H1 (cell line): ENCODE measurements around the gene AIMP1. TPM values are rescaled to one million over a fixed set of nuclear protein-coding genes. Genes with fewer than 3 reads are reported as not detected.

ENCODE experiments used
- CTCF ChIA-PET: fragments of 300-600 bp; sonication (Branson Sonifier 250); formaldehyde crosslinking; loops from one replicate; lab custom pipeline; 2021; ENCODE audit not compliant: partially characterized antibody; lab: Charles Lee
- POLR2A ChIA-PET: fragments of 300-600 bp; sonication (Branson Sonifier 250); formaldehyde crosslinking; loops from one replicate; lab custom pipeline; 2021; ENCODE audit warnings: inconsistent platforms; ENCODE audit not compliant: partially characterized antibody; lab: Charles Lee
- DNase-seq, 2 experiments: peaks; one replicate each; pipeline versions ENCODE4 v3.0.0 to v3.0.0-alpha.2; 2010 to 2022; ENCODE audit warnings: low spot score in 2 of 2, low read depth in 1 of 2, mixed read lengths in 1 of 2
- FAIRE-seq: peaks from 2 replicates; lab custom pipeline; 2011; peaks lifted over from hg19 to GRCh38; lab: Jason Lieb, UNC
- H2AFZ ChIP-seq: 2 replicates; pipeline ENCODE4 v1.8.1; 2012; ENCODE audit warnings: low read length, inconsistent platforms
- H2AK5ac ChIP-seq: 2 replicates; pipeline ENCODE4 v1.6.1; 2013; ENCODE audit warnings: low read depth, low read length
- H2BK120ac ChIP-seq: replicated peaks from 2 replicates; pipeline ENCODE3; 2013; ENCODE audit warnings: low read depth, low read length, inconsistent platforms
- H2BK12ac ChIP-seq: 2 replicates; pipeline ENCODE4 v1.6.1; 2013; ENCODE audit warnings: low read depth, low read length
- H2BK15ac ChIP-seq: 2 replicates; pipeline ENCODE4 v1.6.1; 2013; ENCODE audit warnings: low read length
- H2BK20ac ChIP-seq: 2 replicates; pipeline ENCODE4 v1.6.1; 2013; ENCODE audit warnings: low read length
- H2BK5ac ChIP-seq: 2 replicates; pipeline ENCODE4 v1.6.1; 2013; ENCODE audit warnings: low read depth, low read length
- H3K14ac ChIP-seq: 2 replicates; pipeline ENCODE4 v1.6.1; 2013; ENCODE audit warnings: inconsistent platforms; ENCODE audit not compliant: insufficient read length
- H3K18ac ChIP-seq: 2 replicates; pipeline ENCODE4 v1.6.1; 2013; ENCODE audit warnings: low read length; ENCODE audit errors: extremely low read depth
- H3K23ac ChIP-seq: 2 replicates; pipeline ENCODE4 v1.6.1; 2013; ENCODE audit warnings: inconsistent platforms; ENCODE audit not compliant: insufficient read length
- H3K23me2 ChIP-seq: 2 replicates; pipeline ENCODE4 v1.6.1; 2013; ENCODE audit warnings: low read depth, low read length
- H3K27ac ChIP-seq: 2 replicates; pipeline ENCODE4 v1.6.1; 2011; ENCODE audit warnings: low read depth, low read length, inconsistent platforms
- H3K27me3 ChIP-seq, 4 experiments: replicated peaks in 1 of 4; 1 replicate in 1 of 4; 2 replicates in 3 of 4; pipeline versions ENCODE4 v1.6.1 to v1.8.1; 2011 to 2013; ENCODE audit warnings: low read length in 3 of 4, mild to moderate bottlenecking in 3 of 4, inconsistent platforms in 2 of 4, mixed read lengths in 2 of 4, moderate library complexity in 1 of 4; ENCODE audit not compliant: control insufficient read depth in 3 of 4, insufficient read depth in 3 of 4; ENCODE audit errors: extremely low read depth in 1 of 4
- H3K36me3 ChIP-seq, 4 experiments: 2 replicates each; pipeline versions ENCODE4 v1.6.1 to v1.8.1; 2011 to 2013; ENCODE audit warnings: mild to moderate bottlenecking in 4 of 4, low read length in 3 of 4, moderate library complexity in 2 of 4, control low read depth in 1 of 4, inconsistent platforms in 1 of 4; ENCODE audit not compliant: insufficient read depth in 4 of 4, control insufficient read depth in 2 of 4
- H3K4ac ChIP-seq: replicated peaks from 2 replicates; pipeline ENCODE3; 2013; ENCODE audit warnings: low read length, low read depth, mixed read lengths, inconsistent platforms; ENCODE audit not compliant: insufficient read length
- H3K4me1 ChIP-seq, 4 experiments: replicated peaks in 1 of 4; 1 replicate in 1 of 4; 2 replicates in 3 of 4; pipeline versions ENCODE4 v1.6.1 to v1.8.1; 2011 to 2013; ENCODE audit warnings: low read length in 3 of 4, inconsistent platforms in 2 of 4, mixed read lengths in 1 of 4; ENCODE audit not compliant: insufficient read depth in 4 of 4, control insufficient read depth in 3 of 4
- H3K4me2 ChIP-seq, 2 experiments: 2 replicates each; pipeline versions ENCODE4 v1.6.1 to v1.8.1; 2011 to 2013; ENCODE audit warnings: low read depth in 2 of 2, low read length in 2 of 2, control low read depth in 1 of 2, inconsistent platforms in 1 of 2, mild to moderate bottlenecking in 1 of 2; ENCODE audit not compliant: insufficient read depth in 1 of 2
- H3K4me3 ChIP-seq, 4 experiments: fragments of 200-600, 300-600 bp in 1 of 4; sonication (generic), shearing (Covaris generic), sonication (Bioruptor Twin) in 1 of 4; 2 replicates each; pipeline versions ENCODE4 v1.5.1 to v1.8.1; 2011 to 2016; ENCODE audit warnings: low read length in 4 of 4, low read depth in 3 of 4, control low read depth in 2 of 4, inconsistent platforms in 2 of 4, mild to moderate bottlenecking in 2 of 4, mixed read lengths in 1 of 4, moderate library complexity in 1 of 4; ENCODE audit not compliant: insufficient read depth in 2 of 4; ENCODE audit errors: extremely low read depth in 1 of 4
- H3K56ac ChIP-seq: replicated peaks from 2 replicates; pipeline ENCODE3; 2013; ENCODE audit warnings: low read depth, mild to moderate bottlenecking, mixed read lengths, low read length, inconsistent platforms; ENCODE audit not compliant: insufficient read length
- H3K79me1 ChIP-seq: 2 replicates; pipeline ENCODE4 v1.6.1; 2013; ENCODE audit warnings: low read depth, low read length, control low read depth
- H3K79me2 ChIP-seq, 2 experiments: 2 replicates each; pipeline versions ENCODE4 v1.6.1 to v1.8.1; 2012 to 2013; ENCODE audit warnings: low read length in 2 of 2, mild to moderate bottlenecking in 2 of 2, inconsistent platforms in 1 of 2; ENCODE audit not compliant: insufficient read depth in 2 of 2, control insufficient read depth in 1 of 2
- H3K9ac ChIP-seq, 4 experiments: replicated peaks in 1 of 4; 1 replicate in 1 of 4; 2 replicates in 3 of 4; pipeline versions ENCODE4 v1.6.1 to v1.8.1; 2011 to 2013; ENCODE audit warnings: low read depth in 3 of 4, low read length in 3 of 4, control low read depth in 2 of 4, mild to moderate bottlenecking in 2 of 4, moderate library complexity in 2 of 4, inconsistent platforms in 1 of 4; ENCODE audit errors: extremely low read depth in 1 of 4
- H3K9me3 ChIP-seq, 2 experiments: 2 replicates each; pipeline versions ENCODE4 v1.6.1 to v1.8.1; 2012 to 2013; ENCODE audit warnings: mild to moderate bottlenecking in 2 of 2, moderate library complexity in 2 of 2, control low read depth in 1 of 2, inconsistent platforms in 1 of 2, low read depth in 1 of 2, low read length in 1 of 2, mixed read lengths in 1 of 2; ENCODE audit not compliant: insufficient read depth in 2 of 2
- H4K20me1 ChIP-seq, 2 experiments: replicated peaks in 1 of 2; 2 replicates each; pipeline versions ENCODE3 to v1.8.1; 2011 to 2013; ENCODE audit warnings: inconsistent platforms in 2 of 2, low read length in 2 of 2, mild to moderate bottlenecking in 1 of 2; ENCODE audit not compliant: insufficient read depth in 2 of 2, control insufficient read depth in 1 of 2
- H4K5ac ChIP-seq: 2 replicates; pipeline ENCODE4 v1.6.1; 2013; ENCODE audit warnings: low read length, low read depth, mixed read lengths, inconsistent platforms; ENCODE audit not compliant: insufficient read length
- H4K8ac ChIP-seq: 2 replicates; pipeline ENCODE4 v1.8.0; 2013; ENCODE audit warnings: mild to moderate bottlenecking, moderate library complexity, low read length, inconsistent platforms; ENCODE audit not compliant: insufficient read depth; ENCODE audit errors: extremely low read depth
- H4K91ac ChIP-seq: replicated peaks from 2 replicates; pipeline ENCODE3; 2013; ENCODE audit warnings: low read length, mixed read lengths, inconsistent platforms; ENCODE audit not compliant: insufficient read length
- BACH1 ChIP-seq: IDR thresholded peaks from 2 replicates; pipeline ENCODE4 v1.6.1; 2012; ENCODE audit warnings: low read length, improper control_type of control experiment
- CBX5 ChIP-seq: fragments of 300-800, 300-1000 bp; sonication (generic); IDR thresholded peaks from 2 replicates; pipeline ENCODE4 v1.7.1; 2016; ENCODE audit warnings: antibody characterized with exemption, low read length, low read depth
- CEBPB ChIP-seq: IDR thresholded peaks from 2 replicates; pipeline ENCODE4 v1.6.1; 2012; ENCODE audit warnings: low read depth, low read length
- E2F6 ChIP-seq: IDR thresholded peaks from 2 replicates; pipeline ENCODE4 v1.6.1; 2012; ENCODE audit warnings: inconsistent platforms
- HDAC2 ChIP-seq, 2 experiments: fragments of 300-600 bp in 1 of 2; sonication (generic) in 1 of 2; IDR thresholded peaks; 2 replicates each; pipeline ENCODE4 v1.6.1; 2011 to 2012; ENCODE audit warnings: low read depth in 2 of 2, low read length in 2 of 2, mild to moderate bottlenecking in 2 of 2, moderate library complexity in 2 of 2, borderline replicate concordance in 1 of 2, inconsistent platforms in 1 of 2
- NRF1 ChIP-seq: IDR thresholded peaks from 2 replicates; pipeline ENCODE4 v1.6.1; 2011; ENCODE audit warnings: mild to moderate bottlenecking, low read depth, low read length, improper control_type of control experiment
- RNF2 ChIP-seq: fragments of 200-900, 300-1000 bp; sonication (generic); IDR thresholded peaks from 2 replicates; pipeline ENCODE4 v1.7.1; 2016; ENCODE audit warnings: borderline replicate concordance, low read depth, mild to moderate bottlenecking, antibody characterized with exemption, low read length; ENCODE audit not compliant: poor library complexity, severe bottlenecking; ENCODE audit errors: missing control alignments
- TCF12 ChIP-seq: IDR thresholded peaks from 2 replicates; pipeline ENCODE4 v1.6.1; 2011; ENCODE audit warnings: low read depth, mild to moderate bottlenecking, low read length
- USF2 ChIP-seq: IDR thresholded peaks from 2 replicates; pipeline ENCODE4 v1.6.1; 2011; ENCODE audit warnings: low read length, improper control_type of control experiment
- WGBS, 2 experiments: shearing (Covaris generic) in 1 of 2; methylation state at CpG; one replicate each; pipeline versions ENCODE4 v1.1.6 to v1.1.7; 2013 to 2015; ENCODE audit warnings: low lambda C conversion rate in 2 of 2, mixed read lengths in 2 of 2, inconsistent platforms in 1 of 2, low coverage in 1 of 2, missing lambda C conversion rate in 1 of 2; ENCODE audit not compliant: insufficient replicate concordance in 2 of 2, insufficient coverage in 1 of 2, insufficient read length in 1 of 2; ENCODE audit errors: extremely low coverage in 1 of 2, missing lambda C conversion rate in 1 of 2; 5-methylcytosine and 5-hydroxymethylcytosine counted together
- polyA plus RNA-seq, 7 experiments: library from polyadenylated mRNA; depleted of rRNA in 3 of 7; stranded (reverse) in 5 of 7; unstranded in 2 of 7; fragments of >200 nt in 5 of 7; fragments of 200-250 nt in 2 of 7; gene quantifications; 1 replicate in 5 of 7; 2 replicates in 1 of 7; 4 replicates in 1 of 7; pipeline versions ENCODE4 v1.2.1 to v1.2.3, GENCODE V29; 2011 to 2013; ENCODE audit warnings: missing spikeins in 2 of 7, mixed read lengths in 2 of 7
- total RNA-seq: library from RNA; stranded (reverse); fragmentation: NEBNext Ultra II Directional; extraction: Animal tissue kit (Norgen Biotek cat#: 25700); gene quantifications from 2 replicates; pipeline ENCODE4 v1.2.1, GENCODE V29; 2021

The AIMP1 gene
- total and polyA plus RNA-seq, 2 of the 8 experiments (the other 6 are each of a cell fraction or from before 2014, with no cell fraction given): 7.9 to 54.6 TPM

DNA sequence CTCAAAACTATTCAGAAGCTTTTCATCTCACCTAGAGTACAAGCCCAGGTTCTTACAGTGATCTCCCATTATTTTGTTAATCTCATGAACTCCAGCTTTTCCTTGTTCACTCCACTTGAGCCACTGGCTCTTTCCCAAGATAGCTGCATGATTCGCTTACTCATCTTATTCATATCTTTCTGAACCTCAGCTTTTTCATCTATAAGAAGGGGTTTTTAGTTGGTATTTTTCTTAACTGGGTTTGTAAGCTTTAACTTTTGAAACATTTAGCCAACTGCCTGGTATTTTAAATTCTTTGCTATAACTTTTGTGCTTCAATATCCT is 28.3 kb downstream of the AIMP1 start:
- H3K9ac ChIP-seq: no peak overlapping the region
- H3K4me3 ChIP-seq: no peak overlapping the region
- H3K36me3 ChIP-seq: peaks cover 0 to 8% (median 0%) of the 10 kb centered on the region in 4 experiments; a peak in 3 of 8 replicates
- H3K23me2 ChIP-seq: no peaks in the 10 kb centered on the region
- peaks cover 0 to 5% of the 10 kb centered on the region in 2 experiments; a peak in 1 of 4 replicates for H3K79me2 ChIP-seq
- POLR2A ChIA-PET: no interaction called here
- CTCF ChIA-PET: interaction anchor here (1.0 to 1.4 kb wide), 2 partner anchors 56 to 274 kb away, joined by 3 read pairs; no protein-coding TSS in a partner anchor
- no peaks in the 10 kb centered on the region for H3K4me1 ChIP-seq
- no peak overlapping the region for H2BK12ac ChIP-seq
- H2AK5ac ChIP-seq: no peak overlapping the region
- H3K9me3 ChIP-seq: no peaks in the 10 kb centered on the region
- H3K4me2 ChIP-seq: no peak overlapping the region
- no peak overlapping the region for H4K91ac ChIP-seq
- no peak overlapping the region for H3K18ac ChIP-seq
- FAIRE-seq (no peak), DNase-seq (no peak)
- H2BK120ac ChIP-seq: no peak overlapping the region
- no peaks in the 10 kb centered on the region for H4K20me1 ChIP-seq
- WGBS, 2 experiments: 94% methylated on average over 1 of the region's 1 CpG; no CpG with 5 or more reads in 1 of the 2 experiments
- H3K4ac ChIP-seq: no peak overlapping the region
- H3K79me1 ChIP-seq: no peaks in the 10 kb centered on the region
- H2BK5ac ChIP-seq: no peak overlapping the region
- H3K23ac ChIP-seq: no peak overlapping the region
- no peak overlapping the region for H2BK20ac ChIP-seq
- H3K56ac ChIP-seq: no peak overlapping the region
- no peak overlapping the region for H2AFZ ChIP-seq
- TF ChIP-seq BACH1: no peak
- no peak for TF ChIP-seq TCF12
- no peak for TF ChIP-seq HDAC2 (IDR thresholded peaks at IDR 0.05; ENCODE audit: borderline replicate concordance in 1 of 2, low read depth in 2 of 2, low read length in 2 of 2)
- no peak for TF ChIP-seq CEBPB
- TF ChIP-seq NRF1: no peak
- TF ChIP-seq E2F6: no peak
- TF ChIP-seq RNF2: no peak
- TF ChIP-seq CBX5: no peak
- TF ChIP-seq USF2: no peak
- no peak overlapping the region for H3K27ac ChIP-seq
- H4K8ac ChIP-seq: no peak overlapping the region
- no peak overlapping the region for H3K14ac ChIP-seq
- H4K5ac ChIP-seq: no peak overlapping the region
- H3K27me3 ChIP-seq: no peaks in the 10 kb centered on the region
- no peak overlapping the region for H2BK15ac ChIP-seq
